Uterus (tissue), 2 donors: ENCODE data around the gene FAM76A.

Source experiments
- CTCF ChIP-seq, 4 experiments: fragments of 200-600 bp in 2 of 4; fragments of 450-650 bp in 2 of 4; sonication (generic) in 2 of 4; IDR thresholded peaks; one replicate each; pipeline ENCODE4 v1.5.1; 2016 to 2019; ENCODE audit warnings: antibody characterized with exemption in 4 of 4, mild to moderate bottlenecking in 2 of 4, moderate library complexity in 1 of 4
- POLR2A ChIP-seq, 2 donors: fragments of 450-650 bp; IDR thresholded peaks; one replicate each; pipeline ENCODE4 v1.6.1; 2016; ENCODE audit warnings: antibody characterized with exemption in 2 of 2, mild to moderate bottlenecking in 1 of 2, moderate library complexity in 1 of 2

DNA sequence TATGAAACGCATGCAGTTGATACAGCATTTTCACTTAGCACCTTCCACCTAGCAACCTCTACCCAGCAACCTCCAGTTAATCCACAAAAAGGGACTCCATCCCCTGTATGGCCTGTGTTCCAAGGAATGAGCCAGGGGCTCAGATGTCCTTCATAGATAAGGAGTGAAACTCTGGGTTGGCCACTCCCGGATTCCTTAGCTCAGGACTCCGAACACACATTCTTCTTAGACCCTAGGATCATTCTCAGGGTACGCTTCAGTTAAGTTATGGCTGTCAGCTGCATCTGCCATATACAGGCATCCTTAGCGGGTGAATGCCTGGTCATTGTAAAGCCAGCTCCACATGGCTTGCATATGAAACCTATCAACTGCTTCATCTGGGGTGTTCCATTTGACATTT is 37.9 kb upstream of the FAM76A start:
- no peak for TF ChIP-seq CTCF (IDR thresholded peaks at IDR 0.05)
- no peak for TF ChIP-seq POLR2A (IDR thresholded peaks at IDR 0.05)
